Measurements from ENCODE around the gene TRAF2. TPM values are rescaled to one million over a fixed set of nuclear protein-coding genes. Genes with fewer than 3 reads are reported as not detected.
A peak's percentile ranks its signal among the peaks of the same experiment; 100 is the strongest.

The TRAF2 gene
- total and polyA plus RNA-seq, 9 of the 15 experiments (the other 6 are each of a cell fraction or from before 2014, with no cell fraction given): 0.24 to 45.2 (median 18.0) TPM

GRCh38 chr9:136963341-136963740, 77.0 kb downstream of the TRAF2 start:
- BruUV-seq (replicated peaks): no TSS peak
- Histone ChIP-seq H3K4me2 (ENCODE audit: insufficient read depth, low read length) (no peak overlapping the region), H3K9me1 (ENCODE audit: control insufficient read depth, insufficient read depth, low read length) (no peaks in the 10 kb centered on the region), H3K9ac (ENCODE audit: insufficient read depth in 1 of 2, low read depth in 2 of 2, low read length in 2 of 2) (0 out of 4 replicates have a peak overlapping the region, but pooled peaks of 1 of the 2 experiments have one; percentile 3), H3K4me3 (no peak overlapping the region), H3K27ac (ENCODE audit: extremely low read depth, low read depth, low read length) (no peak overlapping the region), H3K36me3 (ENCODE audit: control insufficient read depth, insufficient read depth, low read length) (no peaks in the 10 kb centered on the region), H2AFZ (ENCODE audit: low read depth, low read length) (no peak overlapping the region), H3K79me2 (ENCODE audit: control insufficient read depth, insufficient read depth, low read length) (no peaks in the 10 kb centered on the region), H4K20me1 (replicated peaks; ENCODE audit: control insufficient read depth, insufficient read depth, low read length) (no peaks in the 10 kb centered on the region), H3K4me1 (replicated peaks in 1 of 2; ENCODE audit: control insufficient read depth in 2 of 2, insufficient read depth in 2 of 2, low read length in 2 of 2) (peaks cover 26 to 77% of the 10 kb centered on the region in 2 experiments; a peak in 4 of 5 replicates), H3K27me3 (ENCODE audit: control insufficient read depth in 2 of 2, insufficient read depth in 2 of 2, low read length in 2 of 2) (no peaks in the 10 kb centered on the region), H3K9me3 (replicated peaks; ENCODE audit: control insufficient read depth, insufficient read depth, low read depth, low read length) (no peaks in the 10 kb centered on the region)
- no peak for ATAC-seq
- in situ Hi-C loops (cut with MboI): no loop called here
- intact Hi-C loops (cut with micrococcal nuclease): no loop called here
- no peak for DNase-seq (ENCODE audit: extremely low read depth in 1 of 4, low spot score in 3 of 4)
- CTCF ChIA-PET (ENCODE audit: low intra/inter-chr PET ratio): no interaction called here
- no peak for FAIRE-seq
- WGBS (ENCODE audit: insufficient coverage, low coverage, missing lambda C conversion rate): 90% methylated on average over 10 of the region's 15 CpGs
- POLR2A ChIA-PET: no interaction called here
- TF ChIP-seq ZBTB34 (CRISPR knock-in tag; IDR thresholded peaks at IDR 0.05): no peak
- TF ChIP-seq AFF1 (IDR thresholded peaks at IDR 0.05; ENCODE audit: low read depth in 1 of 2, partially characterized antibody in 2 of 2): no peak
- TF ChIP-seq ZNF124 (CRISPR knock-in tag; IDR thresholded peaks at IDR 0.05): no peak
- TF ChIP-seq E2F5 (CRISPR knock-in tag; IDR thresholded peaks at IDR 0.05): no peak
- TF ChIP-seq NFATC3 (IDR thresholded peaks at IDR 0.05): no peak
- no peak for TF ChIP-seq RBM25 (IDR thresholded peaks at IDR 0.05; ENCODE audit: low read depth, low read length, severe bottlenecking)
- no peak for TF ChIP-seq BRD9 (IDR thresholded peaks at IDR 0.05; ENCODE audit: low read depth, partially characterized antibody)
- no peak for TF ChIP-seq L3MBTL2 (IDR thresholded peaks at IDR 0.05)
- TF ChIP-seq USF2 (CRISPR knock-in tag; IDR thresholded peaks at IDR 0.05): no peak
- TF ChIP-seq ETV6 (IDR thresholded peaks at IDR 0.05; ENCODE audit: borderline replicate concordance in 1 of 2, low read depth in 2 of 2, low read length in 1 of 2): no peak
- TF ChIP-seq ETV6 (CRISPR knock-in tag; IDR thresholded peaks at IDR 0.05; ENCODE audit: borderline replicate concordance): no peak
- no peak for TF ChIP-seq U2AF1 (optimal IDR thresholded peaks at IDR 0.05; ENCODE audit: low read depth, low read length)
- TF ChIP-seq ESRRB (CRISPR knock-in tag; IDR thresholded peaks at IDR 0.05; ENCODE audit: borderline replicate concordance): no peak
- no peak for TF ChIP-seq POLR2G (IDR thresholded peaks at IDR 0.05; ENCODE audit: low read depth, low read length)
- TF ChIP-seq PTTG1 (tag; IDR thresholded peaks at IDR 0.05; ENCODE audit: low read depth): no peak
- TF ChIP-seq PTBP1 (IDR thresholded peaks at IDR 0.05; ENCODE audit: low read depth, low read length): no peak
- TF ChIP-seq ZNF583 (CRISPR knock-in tag; IDR thresholded peaks at IDR 0.05): no peak
